Psoas muscle (tissue), 8 donors: ENCODE data around the gene TTBK1. TPM values are rescaled to one million over a fixed set of nuclear protein-coding genes. Genes with fewer than 3 reads are reported as not detected.

ENCODE experiments used
- ATAC-seq, 4 donors: fragments of 200-7000 bp; cut with Tn5 transposase; one replicate each; pipeline ENCODE4 v1.9.1; 2020; ENCODE audit warnings: moderate library complexity in 3 of 4, mild to moderate bottlenecking in 2 of 4
- DNase-seq, 2 donors: peaks; one replicate each; pipeline ENCODE4 v3.0.0-alpha.2; 2020
- H3K27ac ChIP-seq: fragments of 200-600 bp; one replicate; pipeline ENCODE4 v1.8.0; 2022
- H3K27me3 ChIP-seq, 3 donors: fragments of 200-600 bp in 1 of 3; one replicate each; pipeline versions ENCODE4 v1.6.1 to v1.8.0; 2013 to 2022; ENCODE audit warnings: low read length in 2 of 3, mild to moderate bottlenecking in 2 of 3, moderate library complexity in 1 of 3; ENCODE audit not compliant: insufficient read depth in 3 of 3
- H3K36me3 ChIP-seq, 2 donors: fragments of 200-600 bp in 1 of 2; one replicate each; pipeline versions ENCODE4 v1.6.1 to v1.8.0; 2013 to 2022; ENCODE audit warnings: low read depth in 1 of 2, mild to moderate bottlenecking in 1 of 2, moderate library complexity in 1 of 2; ENCODE audit not compliant: insufficient read depth in 1 of 2
- H3K4me1 ChIP-seq: fragments of 200-600 bp; one replicate; pipeline ENCODE4 v1.8.0; 2022
- H3K4me3 ChIP-seq: fragments of 200-600 bp; one replicate; pipeline ENCODE4 v1.8.0; 2022; ENCODE audit warnings: mild to moderate bottlenecking
- H3K9me3 ChIP-seq: fragments of 200-600 bp; one replicate; pipeline ENCODE4 v1.8.0; 2022
- CTCF ChIP-seq: fragments of 200-600 bp; IDR thresholded peaks from one replicate; pipeline ENCODE4 v1.8.0; 2022; ENCODE audit warnings: antibody characterized with exemption
- WGBS, 3 donors: extraction: QIAGEN DNeasy Blood & Tissue Kit; methylation state at CpG; one replicate each; pipeline versions ENCODE4 v1.1.6 to v1.1.7; 2013; 5-methylcytosine and 5-hydroxymethylcytosine counted together
- intact Hi-C, 2 donors: fragments of 100-400 bp; cut with DNase I; formaldehyde crosslinking; loops; one replicate each; pipeline versions ENCODE4 v1.11.0 to v1.14.2; 2022
- polyA plus RNA-seq, 3 donors: library from polyadenylated mRNA; stranded (reverse); fragments of 200-250 nt; gene quantifications; one replicate each; pipeline ENCODE4 v1.2.3, GENCODE V29; 2013
- total RNA-seq, 4 donors: library from RNA; stranded (reverse); fragmentation: NEBNext Ultra II Directional in 2 of 4; extraction: Animal tissue kit (Norgen Biotek cat#: 25700) in 2 of 4; gene quantifications; one replicate each; pipeline versions ENCODE4 v1.2.1 to v1.2.4, GENCODE V29; 2021 to 2023
- donor health status: healthy with polysubstance abuse.
- donor health status: DM: no; HTN: no; CAD: no; lungs with moderate emphysema.
- donor health status: Bipolar disorder and iron deficiency.
- donor health status: healthy.
- donor health status: DM: yes; HTN: yes; CAD: no.
- donor health status: DM: no; HTN: no; CAD: no.
- donor health status: DM: no; HTN: no; CAD: no.
- donor health status: DM: yes; HTN: yes; CAD: no.

Gene TTBK1
- total and polyA plus RNA-seq, 7 donors = 0.01 to 0.03 TPM; not detected in 5

DNA sequence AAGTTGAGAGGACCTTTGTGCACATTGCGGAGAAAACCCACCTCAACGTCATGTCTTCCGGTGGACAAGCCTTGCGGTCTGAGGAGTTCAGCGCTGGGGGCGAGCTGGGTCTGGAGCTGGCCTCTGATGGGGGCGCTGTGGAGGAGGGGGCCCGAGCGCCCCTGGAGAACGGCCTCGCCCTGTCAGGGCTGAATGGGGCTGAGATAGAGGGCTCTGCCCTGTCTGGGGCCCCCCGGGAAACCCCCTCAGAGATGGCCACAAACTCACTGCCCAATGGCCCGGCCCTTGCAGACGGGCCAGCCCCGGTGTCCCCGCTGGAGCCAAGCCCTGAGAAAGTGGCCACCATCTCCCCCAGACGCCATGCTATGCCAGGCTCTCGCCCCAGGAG, 40.2 kb downstream of the TTBK1 start:
- Histone ChIP-seq H3K27me3 (peaks cover 0 to 63% (median 10%) of the 10 kb centered on the region in 3 donors), H3K4me3 (no peak overlapping the region), H3K36me3 (no peaks in the 10 kb centered on the region), H3K27ac (no peak overlapping the region), H3K4me1 (no peaks in the 10 kb centered on the region), H3K9me3 (no peaks in the 10 kb centered on the region)
- WGBS, 3 donors = 88 to 91% (median 90%) methylated on average over 18 of the region's 18 CpGs
- ATAC-seq (no peak), DNase-seq (no peak)
- intact Hi-C loops = no loop called here
- no peak for TF ChIP-seq CTCF

DNA sequence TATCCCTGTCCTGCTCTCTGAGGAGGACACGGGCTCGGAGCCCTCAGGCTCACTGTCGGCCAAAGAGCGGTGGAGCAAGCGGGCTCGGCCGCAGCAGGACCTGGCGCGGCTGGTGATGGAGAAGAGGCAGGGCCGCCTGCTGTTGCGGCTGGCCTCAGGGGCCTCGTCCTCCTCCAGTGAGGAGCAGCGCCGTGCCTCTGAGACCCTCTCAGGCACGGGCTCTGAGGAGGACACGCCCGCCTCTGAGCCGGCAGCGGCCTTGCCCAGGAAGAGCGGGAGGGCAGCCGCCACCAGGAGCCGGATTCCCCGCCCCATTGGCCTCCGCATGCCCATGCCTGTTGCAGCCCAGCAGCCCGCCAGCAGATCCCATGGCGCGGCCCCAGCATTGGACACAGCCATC, 40.6 kb downstream of the TTBK1 start:
- no peak for ATAC-seq
- peaks cover 0 to 60% (median 10%) of the 10 kb centered on the region in 3 donors for H3K27me3 ChIP-seq
- 81 to 94% (median 82%) methylated on average over 25 to 27 of the region's 27 CpGs for WGBS, 3 donors

GRCh38 chr6:43284991-43285781, 41.9 kb downstream of the TTBK1 start:
- Histone ChIP-seq H3K4me3 (peak overlapping the region; percentile 25), H3K9me3 (no peaks in the 10 kb centered on the region), H3K4me1 (no peaks in the 10 kb centered on the region), H3K27ac (no peak overlapping the region), H3K36me3 (no peaks in the 10 kb centered on the region), H3K27me3 (peaks cover 0 to 53% (median 7%) of the 10 kb centered on the region in 3 donors)
- DNase-seq (peak in 1 of 2 donors; percentile 38), ATAC-seq (peak in 1 of 4 donors; percentile 16)
- no peak for TF ChIP-seq CTCF
- intact Hi-C loops = no loop called here
- 3 to 7% (median 5%) methylated on average over 38 to 83 of the region's 83 CpGs for WGBS, 3 donors

More for the DNA sequence above, 40.6 kb downstream of the TTBK1 start:
- Histone ChIP-seq H3K4me3 (no peak overlapping the region), H3K36me3 (no peaks in the 10 kb centered on the region), H3K27ac (no peak overlapping the region), H3K9me3 (no peaks in the 10 kb centered on the region), H3K4me1 (no peaks in the 10 kb centered on the region)
- no peak for DNase-seq
- TF ChIP-seq CTCF = no peak
- intact Hi-C loops = no loop called here

- WGBS, 3 donors = 56 to 82% (median 69%) methylated on average over 5 of the region's 5 CpGs
Measured at GRCh38 chr6:43285832-43286231, 42.6 kb downstream of the TTBK1 start.

More at GRCh38 chr6:43285832-43286231, 42.6 kb downstream of the TTBK1 start:
- no peak overlapping the region for H3K27ac ChIP-seq
- H3K36me3 ChIP-seq = no peaks in the 10 kb centered on the region
- intact Hi-C loops = no loop called here
- H3K4me1 ChIP-seq = no peaks in the 10 kb centered on the region
- ATAC-seq (no peak), DNase-seq (peak in 1 of 2 donors; percentile 21)
- no peak for TF ChIP-seq CTCF
- no peaks in the 10 kb centered on the region for H3K9me3 ChIP-seq
- peaks cover 0 to 46% (median 7%) of the 10 kb centered on the region in 3 donors for H3K27me3 ChIP-seq
- no peak overlapping the region for H3K4me3 ChIP-seq
